ENCODE results near the gene FHAD1.

DNA sequence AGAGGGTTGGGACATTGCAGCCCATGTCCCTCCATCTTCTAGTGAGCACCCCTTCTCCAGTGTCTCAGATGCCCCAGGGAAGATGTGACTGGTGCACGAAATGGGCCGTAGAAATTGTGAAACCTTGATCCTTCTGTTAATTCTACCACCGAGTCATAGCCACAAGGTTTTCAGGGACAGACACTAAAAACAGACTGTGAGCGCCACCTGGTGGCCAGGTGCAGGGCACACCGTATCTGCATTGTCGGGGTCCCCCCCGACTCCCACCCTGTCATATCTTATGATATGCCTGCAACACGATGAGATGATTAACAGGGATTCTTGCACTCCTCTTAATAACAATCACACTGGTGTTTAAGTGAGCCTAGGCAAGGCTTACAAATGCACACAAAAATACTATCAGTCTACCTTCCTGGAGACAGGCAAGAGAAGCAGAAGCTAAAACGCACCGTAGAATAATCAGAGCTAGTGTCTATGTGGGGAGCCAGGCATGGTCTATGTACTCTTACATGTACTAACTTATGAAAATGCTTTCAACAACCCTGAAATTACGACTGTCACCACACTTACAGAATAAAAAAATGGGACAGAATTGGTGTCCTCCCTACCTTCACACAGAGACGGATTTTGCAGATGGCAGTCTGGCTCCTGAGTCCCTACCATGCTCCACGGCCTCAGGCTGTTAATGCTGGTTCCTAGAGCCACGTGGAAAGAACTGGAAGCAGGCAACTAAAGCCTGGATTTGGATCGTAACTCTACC is 57.9 kb downstream of the FHAD1 start:
- TF ChIP-seq, protein P1, sequence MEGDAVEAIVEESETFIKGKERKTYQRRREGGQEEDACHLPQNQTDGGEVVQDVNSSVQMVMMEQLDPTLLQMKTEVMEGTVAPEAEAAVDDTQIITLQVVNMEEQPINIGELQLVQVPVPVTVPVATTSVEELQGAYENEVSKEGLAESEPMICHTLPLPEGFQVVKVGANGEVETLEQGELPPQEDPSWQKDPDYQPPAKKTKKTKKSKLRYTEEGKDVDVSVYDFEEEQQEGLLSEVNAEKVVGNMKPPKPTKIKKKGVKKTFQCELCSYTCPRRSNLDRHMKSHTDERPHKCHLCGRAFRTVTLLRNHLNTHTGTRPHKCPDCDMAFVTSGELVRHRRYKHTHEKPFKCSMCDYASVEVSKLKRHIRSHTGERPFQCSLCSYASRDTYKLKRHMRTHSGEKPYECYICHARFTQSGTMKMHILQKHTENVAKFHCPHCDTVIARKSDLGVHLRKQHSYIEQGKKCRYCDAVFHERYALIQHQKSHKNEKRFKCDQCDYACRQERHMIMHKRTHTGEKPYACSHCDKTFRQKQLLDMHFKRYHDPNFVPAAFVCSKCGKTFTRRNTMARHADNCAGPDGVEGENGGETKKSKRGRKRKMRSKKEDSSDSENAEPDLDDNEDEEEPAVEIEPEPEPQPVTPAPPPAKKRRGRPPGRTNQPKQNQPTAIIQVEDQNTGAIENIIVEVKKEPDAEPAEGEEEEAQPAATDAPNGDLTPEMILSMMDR (IDR thresholded peaks at IDR 0.05), result peak; percentile 83 to 99 (median 90)
- TF ChIP-seq POLR2A (IDR thresholded peaks at IDR 0.05), result no peak

All from prostate gland (tissue), 2 donors.